Karpas-422 (cell line): Measurements from ENCODE around the gene MAP3K6. TPM values are rescaled to one million over a fixed set of nuclear protein-coding genes. Genes with fewer than 3 reads are reported as not detected.
A peak's percentile ranks its signal among the peaks of the same experiment; 100 is the strongest.

Experiments
- DNase-seq: peaks from one replicate; pipeline ENCODE4 v3.0.0-alpha.2; 2015
- H2AFZ ChIP-seq: fragments of 200-600 bp; sonication (generic); 2 replicates; pipeline ENCODE4 v1.6.1; 2014; ENCODE audit warnings: antibody characterized with exemption, low read length, mixed read lengths
- H3K27ac ChIP-seq: fragments of 200-600 bp; sonication (generic); 2 replicates; pipeline ENCODE4 v1.5.1; 2014; ENCODE audit warnings: mild to moderate bottlenecking, low read length, moderate library complexity
- H3K27me3 ChIP-seq: fragments of 200-600 bp; sonication (generic); 2 replicates; pipeline ENCODE4 v1.6.1; 2014; ENCODE audit warnings: low read length, mixed read lengths
- H3K36me3 ChIP-seq: fragments of 200-600 bp; sonication (generic); 2 replicates; pipeline ENCODE4 v1.6.1; 2014; ENCODE audit warnings: low read length, mixed read lengths; ENCODE audit not compliant: insufficient read depth
- H3K4me1 ChIP-seq: fragments of 200-600 bp; sonication (generic); 2 replicates; pipeline ENCODE4 v1.6.1; 2014; ENCODE audit warnings: mild to moderate bottlenecking, low read length, mixed read lengths
- H3K4me2 ChIP-seq: fragments of 200-600 bp; sonication (generic); 2 replicates; pipeline ENCODE4 v1.6.1; 2014; ENCODE audit warnings: low read length, low read depth, mild to moderate bottlenecking; ENCODE audit not compliant: poor library complexity, severe bottlenecking
- H3K4me3 ChIP-seq: fragments of 200-600 bp; sonication (generic); 2 replicates; pipeline ENCODE4 v1.5.1; 2014; ENCODE audit warnings: mild to moderate bottlenecking, antibody characterized with exemption, low read length, mixed read lengths
- H3K79me2 ChIP-seq: fragments of 200-600 bp; sonication (generic); 2 replicates; pipeline ENCODE4 v1.6.1; 2014; ENCODE audit warnings: mild to moderate bottlenecking, low read length, mixed read lengths
- H3K9ac ChIP-seq: fragments of 200-600 bp; sonication (generic); 2 replicates; pipeline ENCODE4 v1.6.0; 2014; ENCODE audit warnings: low read length
- H3K9me2 ChIP-seq: fragments of 200-600 bp; sonication (generic), shearing (Covaris generic); replicated peaks from 2 replicates; pipeline ENCODE4 v1.6.0; 2014; ENCODE audit warnings: mild to moderate bottlenecking, low read length, moderate library complexity; ENCODE audit not compliant: insufficient read depth
- H3K9me3 ChIP-seq: fragments of 300-700, 200-600 bp; sonication (generic); 2 replicates; pipeline ENCODE4 v1.6.1; 2014; ENCODE audit warnings: low read length, mixed read lengths
- H4K20me1 ChIP-seq: fragments of 200-600 bp; sonication (generic); 2 replicates; pipeline ENCODE4 v1.6.1; 2014; ENCODE audit warnings: mild to moderate bottlenecking, antibody characterized with exemption, low read length, low read depth; ENCODE audit not compliant: insufficient read depth
- total RNA-seq: library from RNA; depleted of rRNA; stranded (reverse); fragments of >200 nt; shearing (Covaris generic); gene quantifications from 2 replicates; pipeline ENCODE4 v1.2.3, GENCODE V29; 2014; ENCODE audit warnings: low replicate concordance

Gene MAP3K6
- total RNA-seq, 1 experiment from 2014 or later, result 3.0 TPM

DNA sequence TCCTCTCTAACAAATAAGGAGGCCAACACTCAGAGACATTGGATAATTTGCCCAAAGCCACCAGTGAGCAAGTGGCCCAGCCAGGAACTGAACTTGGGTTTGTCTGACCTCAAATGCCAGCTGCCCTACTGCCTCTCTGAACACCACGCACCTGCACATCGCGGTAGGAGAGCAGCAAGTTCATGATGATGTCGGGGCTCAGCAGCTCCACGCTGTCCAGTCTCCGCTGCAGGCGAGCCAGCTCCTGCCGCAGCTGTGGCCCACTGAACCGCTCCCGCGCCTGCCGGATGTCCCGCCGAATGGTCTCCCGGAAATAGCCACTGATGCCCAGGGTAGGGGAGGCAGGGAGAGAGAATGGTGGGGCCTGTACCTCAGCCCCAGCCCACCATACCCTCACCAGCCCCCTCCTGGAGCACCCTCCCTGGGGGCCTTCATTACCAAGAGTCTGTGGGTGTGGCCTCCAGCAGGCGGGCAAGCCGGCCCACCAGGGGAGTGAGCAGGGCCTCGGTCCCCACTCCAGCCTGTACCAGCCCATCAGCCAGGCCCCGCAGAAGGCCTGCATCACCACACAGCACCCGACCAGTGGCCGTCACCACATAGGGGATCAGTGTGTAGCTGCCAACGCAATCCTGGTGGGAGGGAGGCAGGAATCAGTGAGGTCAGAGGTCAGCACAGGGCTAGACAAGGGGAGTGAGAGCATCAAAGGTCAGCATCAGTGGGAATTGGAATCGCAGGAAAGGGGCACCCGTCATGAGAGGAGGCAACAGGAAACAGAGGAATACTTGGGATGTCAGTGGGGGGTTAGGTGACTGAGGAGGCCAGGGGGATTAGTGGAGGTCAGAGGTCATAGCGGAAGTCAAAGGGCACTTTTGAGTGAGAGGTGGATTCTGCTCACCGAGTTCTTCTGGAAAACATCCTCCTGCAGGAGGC, 2.7 kb downstream of the MAP3K6 start:
- Histone ChIP-seq H3K9me3 (no peaks in the 10 kb centered on the region), H3K4me1 (peaks cover 19% of the 10 kb centered on the region), H3K4me3 (no peak overlapping the region), H3K4me2 (no peak overlapping the region), H2AFZ (no peak overlapping the region), H3K79me2 (no peaks in the 10 kb centered on the region), H3K27ac (no peak overlapping the region), H3K36me3 (no peaks in the 10 kb centered on the region), H3K9ac (no peak overlapping the region), H4K20me1 (no peaks in the 10 kb centered on the region), H3K9me2 (no peaks in the 10 kb centered on the region), H3K27me3 (no peaks in the 10 kb centered on the region)
- no peak for DNase-seq

DNA sequence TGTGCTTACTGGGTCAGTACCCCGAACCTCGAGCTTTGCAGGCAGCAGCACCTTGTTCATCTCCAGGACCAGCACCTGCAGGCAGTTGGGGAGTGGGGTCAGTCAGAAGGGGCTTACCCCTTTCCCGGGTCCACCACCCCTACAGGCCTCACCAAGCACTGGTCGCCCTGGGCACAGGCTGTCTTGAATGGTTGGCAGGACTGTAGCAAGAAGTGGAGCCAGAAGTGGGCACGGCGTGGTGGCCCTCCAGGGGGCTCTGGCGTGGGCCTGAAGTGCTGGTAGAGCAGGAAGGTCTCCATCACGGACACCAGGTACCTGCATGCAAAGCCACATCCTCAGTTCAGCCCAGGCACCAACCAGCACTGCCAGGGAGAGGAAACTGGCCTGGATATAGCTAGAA, 5.2 kb downstream of the MAP3K6 start:
- H3K9me2 ChIP-seq, result no peaks in the 10 kb centered on the region
- no peak for DNase-seq
- no peak overlapping the region for H3K27ac ChIP-seq
- no peaks in the 10 kb centered on the region for H3K79me2 ChIP-seq
- H3K4me2 ChIP-seq, result no peak overlapping the region
- no peaks in the 10 kb centered on the region for H3K9me3 ChIP-seq
- H3K4me3 ChIP-seq, result no peak overlapping the region
- no peaks in the 10 kb centered on the region for H3K27me3 ChIP-seq
- H3K9ac ChIP-seq, result no peak overlapping the region
- no peaks in the 10 kb centered on the region for H3K36me3 ChIP-seq
- no peaks in the 10 kb centered on the region for H4K20me1 ChIP-seq
- H3K4me1 ChIP-seq, result peaks cover 22% of the 10 kb centered on the region
- no peak overlapping the region for H2AFZ ChIP-seq

DNA sequence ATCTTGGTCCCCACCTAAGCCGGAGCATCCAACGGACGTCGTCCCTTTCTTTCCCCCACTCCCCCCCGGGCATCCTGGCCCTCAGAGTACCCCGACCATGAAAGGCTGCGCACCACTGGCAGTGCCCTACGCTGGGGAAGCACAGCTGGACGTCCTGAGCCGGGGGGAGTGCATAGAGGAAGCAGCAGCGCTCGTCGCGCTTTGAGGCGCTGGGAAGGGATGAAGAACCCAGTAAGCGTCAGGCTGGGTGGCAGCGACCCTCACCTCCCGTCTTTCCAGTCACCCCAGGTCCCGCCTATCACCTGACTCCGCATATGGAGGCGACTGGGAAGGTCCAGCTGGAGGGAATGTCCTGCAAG, 5.7 kb downstream of the MAP3K6 start:
- H3K27me3 ChIP-seq, result no peaks in the 10 kb centered on the region
- no peak overlapping the region for H2AFZ ChIP-seq
- no peak overlapping the region for H3K27ac ChIP-seq
- H3K9ac ChIP-seq, result no peak overlapping the region
- no peak overlapping the region for H3K4me3 ChIP-seq
- H3K79me2 ChIP-seq, result no peaks in the 10 kb centered on the region
- H3K36me3 ChIP-seq, result no peaks in the 10 kb centered on the region
- H4K20me1 ChIP-seq, result no peaks in the 10 kb centered on the region
- no peak overlapping the region for H3K4me2 ChIP-seq
- no peak for DNase-seq
- no peaks in the 10 kb centered on the region for H3K9me2 ChIP-seq
- H3K4me1 ChIP-seq, result peaks cover 25% of the 10 kb centered on the region
- no peaks in the 10 kb centered on the region for H3K9me3 ChIP-seq

DNA sequence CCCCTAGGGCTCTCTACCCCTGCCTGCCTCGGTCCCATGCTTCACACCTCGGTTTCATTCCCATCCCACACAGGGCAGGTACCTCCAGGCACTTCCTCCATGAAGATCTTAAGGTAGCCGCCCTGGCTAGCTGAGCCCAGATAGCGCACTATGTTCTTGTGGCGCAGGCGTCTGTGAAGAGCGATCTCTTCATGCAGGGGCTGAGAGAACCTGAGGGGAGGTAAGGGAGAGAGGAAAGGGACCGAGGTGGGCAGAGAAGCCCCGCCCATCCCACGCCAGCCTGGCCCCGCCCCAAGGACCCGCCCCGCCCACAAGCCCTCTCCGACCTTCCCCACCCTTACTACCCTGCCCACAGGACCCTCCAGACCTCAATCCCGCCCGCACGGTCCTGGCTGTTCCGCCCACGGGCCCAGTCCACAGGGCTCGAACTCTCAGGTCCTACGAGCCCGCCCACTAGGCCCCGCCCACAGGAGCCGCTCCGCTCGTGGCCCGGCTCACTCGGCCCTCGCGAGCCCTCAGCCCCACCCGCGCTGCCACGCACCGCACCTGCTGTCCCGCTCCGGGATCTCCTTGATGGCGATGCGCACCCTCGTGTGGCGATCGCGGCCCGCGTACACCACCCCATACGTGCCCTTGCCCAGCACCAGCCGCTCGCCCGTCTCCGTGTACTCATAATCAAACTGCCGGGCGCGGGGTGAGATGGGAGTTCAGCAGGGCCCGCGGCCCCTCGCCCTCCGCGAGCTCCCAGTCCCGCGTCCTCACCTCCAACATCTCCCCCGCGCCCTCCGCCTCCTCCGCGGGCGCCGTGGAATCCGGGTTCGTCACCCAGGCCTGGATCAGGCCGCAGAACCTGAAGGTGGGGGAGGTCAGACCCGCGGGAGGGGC, 6.4 kb downstream of the MAP3K6 start:
- H3K4me1 ChIP-seq, result peaks cover 19% of the 10 kb centered on the region
- H2AFZ ChIP-seq, result no peak overlapping the region
- H3K79me2 ChIP-seq, result no peaks in the 10 kb centered on the region
- H3K4me2 ChIP-seq, result no peak overlapping the region
- no peaks in the 10 kb centered on the region for H3K9me3 ChIP-seq
- no peaks in the 10 kb centered on the region for H4K20me1 ChIP-seq
- no peak overlapping the region for H3K4me3 ChIP-seq
- no peaks in the 10 kb centered on the region for H3K9me2 ChIP-seq
- no peaks in the 10 kb centered on the region for H3K36me3 ChIP-seq
- DNase-seq, result no peak
- H3K9ac ChIP-seq, result no peak overlapping the region
- no peak overlapping the region for H3K27ac ChIP-seq
- H3K27me3 ChIP-seq, result no peaks in the 10 kb centered on the region

DNA sequence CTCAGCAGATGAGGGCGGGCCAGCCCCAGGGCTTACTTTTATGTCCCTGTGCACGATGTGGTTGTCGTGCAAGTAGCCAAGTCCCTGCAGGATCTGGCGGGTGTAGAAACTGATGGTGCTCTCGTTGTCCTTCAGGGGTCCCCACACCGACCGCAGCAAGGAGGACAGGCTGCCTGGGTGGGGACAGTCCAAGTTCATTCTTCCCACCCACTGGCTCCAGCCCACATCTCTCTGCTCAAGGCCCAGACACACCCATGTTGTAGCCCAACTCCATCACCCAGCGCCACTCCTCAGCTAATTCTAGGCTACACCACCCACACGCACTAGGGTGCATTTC, 7.0 kb downstream of the MAP3K6 start:
- Histone ChIP-seq H3K9me2 (no peaks in the 10 kb centered on the region), H2AFZ (no peak overlapping the region), H4K20me1 (no peaks in the 10 kb centered on the region), H3K36me3 (no peaks in the 10 kb centered on the region), H3K4me1 (peaks cover 14% of the 10 kb centered on the region), H3K9ac (no peak overlapping the region), H3K4me3 (no peak overlapping the region), H3K79me2 (no peaks in the 10 kb centered on the region), H3K27me3 (no peaks in the 10 kb centered on the region), H3K4me2 (no peak overlapping the region), H3K9me3 (no peaks in the 10 kb centered on the region), H3K27ac (no peak overlapping the region)
- no peak for DNase-seq

DNA sequence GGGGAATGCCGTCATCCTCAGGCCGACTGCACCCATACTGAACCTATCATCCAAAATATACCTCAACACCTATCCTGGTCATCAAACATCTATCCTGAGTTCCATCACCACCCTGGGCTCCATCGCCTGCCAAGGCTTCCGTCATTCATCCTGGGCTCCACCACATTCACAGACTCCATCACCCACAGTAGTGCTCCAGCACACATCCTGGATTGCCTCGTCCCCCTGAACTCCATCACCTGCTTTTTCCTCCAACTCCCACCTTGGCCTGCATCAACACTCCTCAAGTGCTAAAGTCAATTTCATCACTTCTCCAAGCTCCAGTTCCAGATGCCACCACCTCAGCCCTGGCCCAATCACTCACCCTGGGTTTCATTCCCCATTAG, 7.8 kb downstream of the MAP3K6 start:
- no peaks in the 10 kb centered on the region for H3K27me3 ChIP-seq
- DNase-seq, result no peak
- H3K9me2 ChIP-seq, result no peaks in the 10 kb centered on the region
- H3K27ac ChIP-seq, result no peak overlapping the region
- H3K4me3 ChIP-seq, result no peak overlapping the region
- H2AFZ ChIP-seq, result no peak overlapping the region
- no peaks in the 10 kb centered on the region for H3K9me3 ChIP-seq
- no peaks in the 10 kb centered on the region for H3K79me2 ChIP-seq
- H3K4me1 ChIP-seq, result peaks cover 13% of the 10 kb centered on the region
- no peak overlapping the region for H3K9ac ChIP-seq
- H4K20me1 ChIP-seq, result no peaks in the 10 kb centered on the region
- H3K36me3 ChIP-seq, result no peaks in the 10 kb centered on the region
- H3K4me2 ChIP-seq, result no peak overlapping the region

DNA sequence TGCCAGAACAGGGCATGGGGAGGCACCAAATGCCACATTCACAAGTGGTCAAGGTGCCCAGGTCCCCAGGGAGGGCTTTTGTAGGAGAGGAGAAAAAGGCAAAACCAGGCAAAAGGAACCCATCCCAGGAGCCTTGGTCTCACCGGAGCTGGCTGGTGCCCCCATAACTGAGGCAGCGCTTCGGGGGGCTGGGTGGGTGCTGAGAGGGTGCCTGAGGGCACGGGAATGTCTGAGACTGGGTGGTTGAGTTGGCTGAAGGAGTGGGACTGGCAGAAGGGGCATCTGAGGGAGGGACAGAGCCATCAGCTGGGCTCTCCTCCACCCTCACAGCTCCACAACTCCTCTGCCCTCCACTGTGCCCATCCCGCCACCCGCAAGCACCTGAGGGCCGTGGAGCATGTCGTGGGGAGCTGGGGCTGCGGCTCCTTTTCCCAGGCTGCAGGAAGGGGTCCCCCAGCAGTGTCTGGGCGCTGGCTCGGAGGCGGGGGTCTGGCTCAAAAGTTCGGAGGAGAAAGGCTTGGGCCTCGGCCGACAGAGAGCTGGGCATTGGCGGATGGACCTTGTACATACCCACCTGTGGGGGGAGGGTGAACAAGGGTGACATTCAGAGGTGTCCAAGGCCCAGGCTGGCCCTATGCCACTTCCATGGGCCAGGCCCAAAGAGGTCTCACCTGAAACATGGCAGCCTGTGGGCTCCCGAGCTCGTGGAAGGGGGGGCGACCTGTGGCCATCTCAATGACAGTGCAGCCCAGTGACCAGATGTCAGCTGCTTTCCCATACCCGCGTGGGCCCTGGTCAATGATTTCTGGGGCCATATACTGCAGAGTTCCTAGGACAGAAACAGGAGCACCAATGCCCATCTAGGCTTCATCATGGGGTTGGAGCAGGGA, 8.5 kb downstream of the MAP3K6 start:
- Histone ChIP-seq H3K9ac (no peak overlapping the region), H4K20me1 (no peaks in the 10 kb centered on the region), H3K9me3 (no peaks in the 10 kb centered on the region), H3K27ac (no peak overlapping the region), H3K79me2 (no peaks in the 10 kb centered on the region), H3K4me3 (no peak overlapping the region), H3K36me3 (no peaks in the 10 kb centered on the region), H3K9me2 (no peaks in the 10 kb centered on the region), H3K4me1 (peaks cover 13% of the 10 kb centered on the region), H2AFZ (no peak overlapping the region), H3K4me2 (peak overlapping the region; percentile 64), H3K27me3 (no peaks in the 10 kb centered on the region)
- no peak for DNase-seq
